Activated CD4-positive, CD25-positive, alpha-beta regulatory T cell treated with anti-CD3 and anti-CD28 coated beads, Interleukin-2, amount 50 U/mL, for 72 hours (primary cell): ENCODE data around the gene FADS1.

Source experiments
- DNase-seq: peaks from one replicate; pipeline ENCODE4 v3.0.0; 2021

Gene FADS1

DNA sequence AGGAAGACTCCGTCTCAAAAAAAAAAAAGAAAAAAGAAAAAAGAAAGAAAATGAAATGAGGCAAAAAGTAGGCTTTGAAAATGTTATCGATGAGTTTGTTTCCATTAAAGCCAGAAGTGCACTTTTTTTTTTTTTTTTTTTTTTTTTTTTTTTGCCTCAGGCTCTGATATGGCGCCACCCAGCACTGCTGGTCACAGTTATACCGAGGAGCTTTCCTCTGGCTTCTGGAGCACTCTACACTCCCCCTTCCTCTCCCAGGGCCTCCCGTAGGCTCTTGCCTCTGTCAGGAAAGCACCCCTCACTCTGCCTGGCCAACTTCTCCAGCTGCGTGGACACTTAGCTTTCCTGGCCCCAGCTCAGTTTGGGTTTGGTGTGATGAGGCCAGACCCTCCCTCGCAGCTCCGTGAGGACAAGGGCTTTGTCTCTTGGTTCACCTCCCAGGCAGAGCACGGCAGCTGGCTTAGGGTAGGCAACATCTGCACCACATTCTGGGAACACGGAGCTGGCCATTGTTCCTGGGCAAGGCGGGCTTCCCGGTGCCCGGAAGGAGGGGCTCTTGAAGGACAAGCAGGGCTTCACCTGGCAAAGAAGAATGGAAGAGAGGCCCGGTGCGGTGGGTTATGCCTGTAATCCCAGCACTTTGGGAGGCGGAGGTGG, 28.2 kb upstream of the FADS1 start:
- DNase-seq: no peak

DNA sequence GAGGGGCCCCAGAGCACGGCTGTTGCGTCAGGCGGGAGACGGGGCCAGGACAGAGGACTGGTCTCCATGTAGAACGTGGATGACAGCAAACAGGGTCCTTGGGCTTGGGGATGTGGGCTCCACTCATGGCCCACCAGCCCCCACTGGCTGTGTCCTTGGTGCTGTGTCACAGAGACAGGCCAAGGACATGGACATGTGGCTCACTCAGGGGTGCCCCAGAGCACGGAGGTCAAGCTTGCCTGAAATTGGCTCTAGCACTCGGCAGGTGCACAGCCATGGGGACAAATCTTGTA, 25.7 kb upstream of the FADS1 start:
- DNase-seq: no peak

DNA sequence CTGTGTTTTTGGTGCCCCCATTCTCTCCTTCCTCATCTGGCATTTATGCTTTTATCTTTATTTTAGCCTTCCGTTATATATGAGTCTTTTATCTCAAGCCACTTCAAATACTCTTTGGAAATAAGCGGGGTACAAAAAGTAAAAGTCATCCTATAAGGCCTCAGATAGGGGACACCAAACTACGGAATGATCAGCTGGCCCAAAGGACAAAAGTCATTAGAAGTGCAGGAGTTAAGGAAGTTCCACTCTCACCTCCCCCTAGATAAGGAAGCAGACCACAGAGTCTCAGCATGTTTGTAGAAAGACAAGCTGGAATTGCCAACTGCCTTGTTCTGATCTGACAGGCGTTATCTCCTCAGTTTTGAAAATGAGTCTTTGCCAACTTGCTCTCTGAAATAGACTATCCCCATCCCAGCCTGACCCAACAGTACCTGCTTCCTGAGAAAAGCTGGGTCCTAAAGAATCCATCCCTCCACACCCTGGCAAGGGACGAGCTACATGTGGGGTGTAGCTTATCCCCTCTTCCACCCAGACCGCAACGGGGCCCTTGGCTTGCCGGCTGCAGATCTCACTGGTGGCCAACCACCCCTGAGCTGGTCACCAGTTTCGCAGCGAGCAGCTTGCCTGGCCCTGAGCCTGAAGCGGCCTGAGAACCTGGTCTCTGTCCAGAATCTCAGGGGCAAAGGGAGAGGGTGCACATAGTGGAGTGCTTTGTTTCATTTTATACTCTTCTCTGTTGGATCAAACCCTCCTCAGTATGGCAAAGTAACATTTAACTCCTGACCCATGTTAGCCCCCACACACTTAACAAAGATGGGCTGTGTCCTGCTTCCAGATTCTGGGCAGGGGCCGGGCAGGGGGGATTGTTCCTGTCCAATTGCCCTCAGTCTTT, 25.1 kb upstream of the FADS1 start:
- no peak for DNase-seq

DNA sequence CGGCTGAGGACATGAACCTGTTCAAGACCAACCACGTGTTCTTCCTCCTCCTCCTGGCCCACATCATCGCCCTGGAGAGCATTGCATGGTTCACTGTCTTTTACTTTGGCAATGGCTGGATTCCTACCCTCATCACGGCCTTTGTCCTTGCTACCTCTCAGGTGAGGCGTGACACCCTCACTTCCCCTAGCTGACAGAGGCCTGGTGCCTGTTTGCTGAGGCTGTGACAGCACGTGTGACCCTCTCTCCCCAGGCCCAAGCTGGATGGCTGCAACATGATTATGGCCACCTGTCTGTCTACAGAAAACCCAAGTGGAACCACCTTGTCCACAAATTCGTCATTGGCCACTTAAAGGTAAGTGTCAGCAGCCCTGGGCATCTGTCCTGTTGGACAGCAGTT, 23.6 kb upstream of the FADS1 start:
- no peak for DNase-seq

DNA sequence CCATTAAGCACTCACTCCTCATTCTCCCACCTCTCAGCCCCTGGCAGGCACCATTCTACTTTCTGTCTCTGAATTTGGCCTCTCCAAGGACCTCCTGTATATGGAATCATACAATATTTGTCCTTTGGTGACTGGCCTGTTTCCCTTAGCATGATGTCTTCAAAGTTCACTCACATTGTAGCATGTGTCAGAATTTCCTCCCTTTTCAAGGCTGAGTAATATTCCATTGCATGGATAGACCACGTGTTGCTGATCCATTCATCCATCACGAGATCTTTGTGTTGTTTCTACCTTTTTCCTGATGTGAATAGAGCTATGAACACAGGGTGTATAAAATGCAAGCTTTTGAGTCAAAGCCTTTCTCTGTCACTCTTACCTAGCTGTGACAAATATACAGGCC, 22.9 kb upstream of the FADS1 start:
- no peak for DNase-seq

DNA sequence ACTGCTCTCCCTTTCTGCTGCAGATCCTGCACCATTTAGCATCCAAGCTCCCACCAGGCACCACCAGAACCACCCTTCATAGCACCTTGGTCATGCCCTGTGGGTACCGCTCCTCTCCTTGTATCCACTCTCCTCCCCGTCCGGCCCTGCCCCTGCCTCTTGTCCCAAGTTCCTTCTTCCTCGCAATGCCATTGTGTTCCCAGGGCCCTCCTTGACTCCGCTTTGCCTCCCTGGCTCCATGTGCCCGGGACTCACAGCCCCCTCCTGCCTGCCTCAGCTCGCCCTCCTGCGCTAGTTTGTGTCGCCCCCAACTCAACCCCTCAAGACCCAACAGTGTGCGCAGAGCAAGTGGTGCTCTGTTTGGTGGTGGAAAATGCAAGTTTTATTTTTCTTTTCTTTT, 22.1 kb upstream of the FADS1 start:
- no peak for DNase-seq

DNA sequence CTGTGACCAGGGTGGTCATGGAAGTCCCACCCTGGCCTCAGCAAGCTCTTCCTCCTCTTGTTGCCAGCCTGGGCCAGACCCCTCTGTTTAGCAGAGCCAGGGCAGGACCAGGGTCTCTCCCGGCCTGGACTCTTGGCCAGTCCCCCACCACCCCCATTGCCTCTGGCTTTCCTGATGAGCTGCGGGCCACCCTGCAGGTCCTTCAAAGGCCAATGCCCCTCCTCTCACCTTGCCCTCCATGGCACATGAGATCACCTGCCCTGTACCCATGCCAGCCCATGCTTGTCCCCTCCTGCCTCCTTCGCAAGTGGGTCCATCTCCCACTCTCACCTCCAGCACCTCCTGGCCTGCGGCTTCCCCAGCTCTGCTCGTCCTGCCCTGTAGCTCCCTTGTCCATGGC, 21.7 kb upstream of the FADS1 start:
- DNase-seq: no peak

DNA sequence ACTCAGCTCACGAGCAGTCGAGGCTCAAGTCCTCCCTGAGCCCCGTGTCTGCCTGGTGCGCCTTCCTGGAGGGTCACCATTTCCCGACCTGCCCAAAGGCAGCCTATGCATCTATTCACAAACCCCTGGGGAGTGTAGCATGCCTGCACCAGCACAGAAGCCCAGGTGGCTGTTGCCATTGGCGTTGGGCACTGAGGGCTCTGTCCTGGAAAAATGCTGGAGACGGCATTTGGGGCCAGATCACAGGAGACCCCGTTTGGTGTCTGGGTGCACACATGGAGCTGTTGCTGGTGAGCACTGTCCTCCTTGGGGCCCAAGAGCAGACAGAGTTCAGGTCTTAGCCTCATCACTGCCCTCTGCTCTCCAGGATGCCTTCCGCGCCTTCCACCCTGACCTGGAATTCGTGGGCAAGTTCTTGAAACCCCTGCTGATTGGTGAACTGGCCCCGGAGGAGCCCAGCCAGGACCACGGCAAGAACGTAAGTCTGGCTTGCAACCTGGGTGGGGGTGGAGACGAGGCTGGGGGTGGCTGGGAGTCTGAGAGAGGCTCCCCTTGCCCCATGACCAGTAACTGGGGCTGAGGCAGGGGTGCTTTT, 20.7 kb upstream of the FADS1 start:
- DNase-seq: no peak

DNA sequence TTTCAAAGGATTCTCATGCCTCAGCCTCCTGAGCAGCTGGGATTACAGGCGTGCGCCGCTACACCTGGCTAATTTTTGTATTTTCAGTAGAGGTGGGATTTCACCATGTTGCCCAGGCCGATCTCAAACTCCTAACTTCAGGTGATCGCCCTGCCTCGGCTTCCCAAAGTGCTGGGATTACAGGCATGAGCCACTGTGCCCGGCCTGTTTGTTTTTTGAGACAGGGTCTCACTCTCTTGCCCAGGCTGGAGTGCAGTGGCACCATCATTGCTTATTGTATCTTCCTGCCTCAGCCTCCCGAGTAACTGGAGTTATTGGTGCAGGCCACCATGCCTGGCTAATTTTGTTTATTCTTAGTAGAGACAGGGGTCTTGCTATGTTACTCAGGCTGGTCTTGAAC, 19.4 kb upstream of the FADS1 start:
- DNase-seq: no peak

DNA sequence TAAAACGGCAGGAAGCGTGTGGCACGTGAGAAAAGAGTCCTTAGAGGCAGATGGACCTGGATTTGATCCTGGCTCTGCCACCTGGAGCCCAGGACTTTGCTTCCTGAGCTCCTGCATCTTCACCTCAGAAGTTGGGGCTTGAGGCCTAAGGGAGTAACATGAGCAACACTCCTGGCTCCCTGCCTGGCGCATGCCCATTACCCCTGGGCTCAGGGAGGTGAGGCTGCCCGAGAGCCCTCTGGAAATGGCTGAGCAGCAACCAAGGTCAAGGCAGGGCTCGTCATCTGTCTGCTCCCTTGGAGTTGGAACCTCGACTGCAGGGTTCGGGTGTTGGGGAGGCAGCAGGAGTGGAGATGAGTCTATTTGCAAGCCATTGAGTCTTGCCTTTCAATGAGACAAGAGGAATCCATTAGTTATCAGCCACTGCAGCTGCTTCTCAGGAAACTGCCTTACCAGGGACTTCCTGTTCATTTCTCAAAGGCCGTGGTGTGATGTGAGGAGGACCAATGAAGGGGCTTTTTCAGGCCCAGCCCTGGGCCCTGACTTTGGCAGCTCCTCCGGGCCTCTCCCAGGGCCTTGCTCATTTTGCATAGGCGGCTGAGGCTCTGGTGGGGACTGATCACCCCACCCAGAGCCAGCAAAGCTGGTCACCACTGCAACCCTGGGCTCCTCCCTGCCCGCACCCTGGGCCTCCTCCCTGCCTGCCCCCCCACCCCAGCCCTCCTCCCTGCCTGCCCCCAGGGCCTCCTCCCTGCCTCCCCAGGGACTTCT, 17.7 kb upstream of the FADS1 start:
- DNase-seq: peak; percentile 39

DNA sequence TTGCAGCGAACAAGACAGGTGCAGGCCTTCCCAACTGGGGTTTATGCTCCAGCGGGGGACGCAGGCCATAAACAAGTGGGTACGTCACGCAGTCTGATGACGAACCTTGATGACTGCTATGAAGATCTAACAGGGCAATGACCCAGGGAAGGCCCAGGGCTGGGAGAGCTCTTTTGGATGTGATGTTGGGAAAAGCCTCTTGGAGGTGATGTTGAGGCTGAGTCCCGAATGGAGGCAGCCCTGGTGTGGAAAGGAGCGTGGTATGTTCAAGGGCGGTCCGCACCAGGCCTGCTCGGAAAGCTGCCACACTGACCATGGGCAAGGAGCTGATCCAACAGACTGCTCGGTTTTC, 17.1 kb upstream of the FADS1 start:
- no peak for DNase-seq

DNA sequence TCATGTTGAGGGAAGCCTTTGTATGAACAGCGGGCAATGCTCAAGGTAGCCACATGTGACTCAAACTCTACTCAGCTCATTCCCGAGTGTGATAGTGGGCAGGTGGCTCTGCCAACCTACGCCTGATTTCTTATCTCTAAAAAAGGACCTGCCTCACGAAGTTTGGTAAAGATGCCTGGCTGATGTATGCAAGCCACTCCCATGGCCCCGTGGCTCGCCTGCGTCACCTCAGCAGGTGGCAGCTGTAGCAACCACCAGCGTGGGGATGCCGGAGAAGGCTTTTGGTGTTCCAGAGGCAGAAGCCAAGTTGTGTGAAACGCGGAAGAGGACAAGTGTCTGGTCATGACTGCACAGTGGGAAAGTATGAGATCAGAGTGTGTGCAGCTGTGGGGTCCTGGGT, 16.7 kb upstream of the FADS1 start:
- DNase-seq: no peak

DNA sequence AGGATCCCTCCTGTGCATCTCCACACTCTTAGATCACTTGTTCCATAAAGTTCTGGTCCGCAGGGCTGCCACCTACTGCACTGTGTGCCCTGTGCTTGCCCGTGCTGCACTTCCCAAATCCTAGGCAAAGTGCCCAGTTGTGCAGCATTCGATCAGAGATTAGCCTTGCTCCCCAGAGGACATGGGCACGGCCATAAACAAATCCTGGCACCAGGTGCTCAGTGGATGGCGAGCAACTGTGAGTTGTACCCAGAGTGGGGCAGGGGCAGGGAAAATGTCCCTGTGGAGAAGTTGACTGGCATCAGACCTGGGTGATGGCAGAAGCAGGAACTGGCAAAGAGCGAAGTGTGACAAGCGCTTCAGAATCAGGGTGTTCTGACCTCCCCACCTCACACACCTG, 16.0 kb upstream of the FADS1 start:
- no peak for DNase-seq

DNA sequence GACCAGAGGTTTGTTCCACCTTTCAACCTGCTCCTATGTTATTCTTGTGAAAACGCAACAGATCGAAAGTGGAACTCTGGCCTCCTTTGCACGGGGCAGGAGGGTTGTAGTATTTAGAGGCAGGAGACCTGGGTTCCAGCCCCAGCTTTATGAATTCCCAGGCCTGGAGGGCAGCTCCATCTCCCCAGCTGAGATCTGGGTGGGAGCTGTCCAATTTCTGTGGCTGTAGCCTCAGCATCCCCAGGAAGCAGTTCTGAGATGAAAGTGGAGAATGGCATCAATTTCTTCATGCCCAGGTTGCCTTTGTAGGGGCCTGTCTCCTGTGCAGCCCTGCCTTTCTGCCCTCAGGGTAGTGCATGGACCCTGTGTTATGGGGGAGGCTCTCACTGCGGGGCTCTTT, 15.4 kb upstream of the FADS1 start:
- DNase-seq: no peak

DNA sequence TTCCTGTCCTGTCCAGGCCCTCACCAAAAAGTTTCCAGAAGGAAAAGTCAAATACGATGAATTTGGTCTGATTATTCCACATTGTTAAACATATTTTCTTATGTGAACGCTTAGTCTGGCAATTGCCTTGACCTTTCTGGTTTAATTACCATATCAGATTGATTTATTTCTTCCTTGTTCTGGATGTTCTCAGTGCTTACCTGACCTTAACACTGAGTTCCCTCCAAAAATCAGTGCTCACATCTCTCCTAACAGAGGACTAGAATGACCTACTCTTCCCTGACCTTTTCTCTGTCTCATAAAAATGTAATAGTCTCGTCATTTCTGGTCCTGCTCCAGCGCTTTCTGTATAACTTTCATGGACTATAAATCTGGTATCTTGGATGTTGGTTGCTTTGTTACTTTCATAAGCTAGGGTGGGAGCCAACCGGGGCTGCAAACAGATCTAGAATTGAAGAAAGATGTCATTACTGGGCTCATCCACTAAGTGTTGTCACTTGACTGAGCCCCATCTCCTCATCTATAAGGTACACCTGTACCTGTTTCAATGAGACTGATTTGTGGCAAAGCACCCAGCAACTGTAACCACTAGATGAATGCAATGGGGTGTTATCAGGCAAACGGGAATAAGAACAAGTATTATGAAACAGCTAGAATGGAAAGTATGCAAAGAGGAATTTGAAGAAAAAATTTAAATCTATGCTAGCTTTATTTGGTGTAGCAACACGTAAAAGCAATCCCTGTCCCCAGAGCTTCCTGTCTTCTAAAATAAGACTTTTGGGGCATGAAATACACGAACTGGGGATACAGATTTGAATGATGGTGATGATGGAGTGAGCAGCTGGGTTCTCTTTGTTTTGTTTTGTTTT, 13.7 kb upstream of the FADS1 start:
- DNase-seq: no peak

DNA sequence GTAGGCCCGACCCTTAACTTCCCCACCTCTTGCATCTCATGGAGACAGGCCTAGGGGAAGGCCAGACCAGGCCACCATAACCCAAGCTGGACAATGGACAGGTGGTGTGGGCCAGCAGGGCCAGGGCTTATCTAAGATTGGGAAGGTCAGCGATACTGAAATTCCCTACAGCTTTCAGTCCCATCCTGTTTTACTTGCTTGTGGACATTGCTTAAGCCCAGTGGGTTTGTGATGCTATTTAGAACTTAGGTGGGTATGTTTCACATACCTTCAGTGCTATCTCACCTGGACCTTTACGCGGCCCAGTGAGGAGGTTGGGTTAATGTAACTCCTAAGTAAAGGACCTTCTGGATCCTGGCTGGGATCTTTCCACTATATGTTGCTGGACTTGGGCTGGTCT, 13.0 kb upstream of the FADS1 start:
- DNase-seq: no peak

DNA sequence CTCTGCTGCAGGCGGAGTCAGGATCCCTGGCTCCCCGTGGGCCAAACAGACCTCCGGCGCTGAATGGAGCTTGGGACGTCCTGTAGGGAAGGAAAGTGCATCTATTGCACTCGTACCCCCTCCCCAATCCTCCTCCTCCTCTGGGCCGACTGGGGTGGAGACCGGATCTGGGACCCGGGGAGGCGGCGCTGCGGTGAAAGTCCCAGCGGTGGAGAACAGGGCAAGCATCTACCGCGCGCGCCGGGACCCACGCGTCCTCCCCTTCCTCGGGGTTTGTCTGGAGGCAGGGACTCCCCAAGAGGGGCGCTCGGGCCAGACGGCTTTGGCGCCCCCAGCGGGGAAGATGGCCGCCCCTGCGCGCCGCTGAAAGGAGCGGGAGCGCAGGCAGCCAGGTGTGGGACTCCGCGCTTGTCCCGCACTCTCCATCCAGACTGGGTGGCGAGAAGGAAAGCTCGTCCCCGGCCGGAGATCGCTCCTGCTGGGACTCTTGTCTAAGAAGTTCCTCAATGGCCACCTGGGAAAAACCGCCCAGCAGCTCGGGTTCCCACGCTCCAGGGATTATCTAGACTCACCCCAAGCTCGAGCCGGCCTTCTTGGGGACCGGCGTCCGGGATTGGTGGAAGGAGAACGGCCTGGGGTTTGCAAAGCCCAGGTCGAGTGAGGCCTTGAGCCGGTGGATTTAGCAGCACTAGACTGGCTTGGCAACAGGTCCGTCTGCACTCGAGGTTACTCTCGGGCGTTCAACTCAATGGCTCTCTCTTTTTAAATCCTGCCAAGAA, 12.0 kb upstream of the FADS1 start:
- peak; percentile 43 for DNase-seq

DNA sequence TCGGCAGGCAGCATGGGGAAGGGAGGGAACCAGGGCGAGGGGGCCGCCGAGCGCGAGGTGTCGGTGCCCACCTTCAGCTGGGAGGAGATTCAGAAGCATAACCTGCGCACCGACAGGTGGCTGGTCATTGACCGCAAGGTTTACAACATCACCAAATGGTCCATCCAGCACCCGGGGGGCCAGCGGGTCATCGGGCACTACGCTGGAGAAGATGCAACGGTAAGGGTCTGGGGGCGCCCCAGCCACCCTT, 11.5 kb upstream of the FADS1 start:
- peak; percentile 41 for DNase-seq

DNA sequence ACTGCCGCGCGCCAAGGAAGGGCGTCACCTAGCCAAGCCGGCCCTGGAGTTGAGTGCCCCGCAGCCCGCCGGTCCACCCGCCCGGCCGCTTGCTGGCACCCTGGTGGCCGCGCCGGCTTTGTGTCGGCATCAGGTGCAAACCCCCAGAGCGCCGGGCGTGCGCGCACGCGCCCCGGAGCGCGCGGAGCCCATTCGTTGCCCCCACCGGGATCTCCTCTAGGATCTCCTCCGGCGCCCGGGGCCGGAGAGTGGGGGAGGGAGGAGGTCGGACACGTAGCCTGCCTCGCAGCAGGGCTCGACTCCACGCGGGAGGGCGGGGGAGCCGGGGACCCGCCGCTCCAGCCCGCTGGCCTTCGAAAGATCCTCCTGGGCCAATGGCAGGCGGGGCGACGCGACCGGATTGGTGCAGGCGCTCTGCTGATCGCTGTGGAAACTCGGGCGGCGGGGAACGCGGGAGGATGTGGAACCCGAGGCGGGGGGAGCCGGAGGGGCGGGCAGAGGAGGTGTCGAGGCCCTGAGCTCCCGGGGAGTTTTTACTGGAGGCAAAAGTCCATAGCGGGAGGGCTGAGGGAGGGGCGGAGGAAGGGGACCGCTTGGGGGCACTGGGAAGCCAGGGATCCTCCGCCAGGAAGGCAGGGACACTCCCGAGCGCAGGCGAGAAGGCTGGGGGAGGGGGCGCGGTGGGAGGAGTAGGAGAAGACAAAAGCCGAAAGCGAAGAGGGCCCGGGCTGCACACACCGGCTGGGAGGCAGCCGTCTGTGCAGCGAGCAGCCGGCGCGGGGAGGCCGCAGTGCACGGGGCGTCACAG, 11.0 kb upstream of the FADS1 start, which contains the start of gene FADS2:
Gene FADS2, plus strand, starts transcription at position 730 of the 808 bp plus-strand sequence. CDS start 91 bp downstream, outside the sequence.
- DNase-seq: peak; percentile 76

DNA sequence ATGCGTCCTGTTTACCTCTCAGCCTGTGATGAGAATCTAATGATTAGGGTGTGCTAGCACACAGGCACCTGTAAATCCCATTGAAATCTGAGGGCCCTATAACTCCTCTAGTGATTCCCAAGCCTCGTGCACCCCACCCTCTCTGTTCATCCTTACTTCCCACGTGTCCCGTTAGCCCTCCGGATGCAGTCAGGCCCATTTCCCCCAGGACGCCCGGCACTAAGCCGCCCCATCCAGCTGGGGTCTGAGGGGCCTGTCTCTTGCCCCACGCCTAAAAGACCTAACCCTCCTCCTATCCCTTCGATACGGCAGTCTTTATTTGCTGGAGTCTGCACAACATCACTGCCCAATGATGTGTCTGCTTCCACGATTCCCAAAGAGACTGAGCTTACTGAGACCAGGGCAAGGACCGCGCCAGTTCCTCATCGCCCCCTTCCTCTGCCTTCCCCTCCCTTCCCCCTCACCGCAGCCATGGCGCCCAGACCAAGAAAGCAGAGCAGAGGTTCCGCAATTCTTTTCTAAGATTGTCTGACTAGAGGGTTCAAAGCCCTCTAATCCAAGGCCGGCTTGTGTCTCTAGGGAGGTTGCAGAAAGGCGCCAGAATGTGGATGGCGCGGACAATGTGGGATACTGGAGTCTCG, 10.2 kb upstream of the FADS1 start:
- no peak for DNase-seq

DNA sequence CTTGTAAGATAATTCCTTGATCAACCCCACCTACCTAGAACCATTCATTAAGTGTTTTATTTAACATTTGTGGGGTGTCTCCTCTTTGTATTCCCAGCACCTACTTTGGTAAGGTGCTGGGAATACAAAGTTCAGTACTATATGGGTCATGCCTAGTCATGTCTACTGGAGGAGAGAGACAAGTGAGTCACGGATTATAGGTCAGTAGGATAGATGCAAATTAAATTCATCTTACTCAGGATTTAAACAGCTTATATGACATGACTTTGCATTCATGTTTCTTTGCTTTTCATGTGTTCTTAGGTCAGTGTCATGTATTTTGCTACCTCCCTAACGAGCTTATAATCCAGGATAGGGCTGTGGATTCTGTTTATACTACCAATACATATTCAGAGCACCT, 3.4 kb upstream of the FADS1 start:
- no peak for DNase-seq
